ENCODE measurements around the gene DAAM2.
A peak's percentile ranks its signal among the peaks of the same experiment; 100 is the strongest.

DAAM2 gene

GRCh38 chr6:39918831-39919230 lies 126.7 kb downstream of the DAAM2 start:
- Mint-ChIP-seq H3K9me3 (no peaks in the 10 kb centered on the region), H3K4me1 (no peaks in the 10 kb centered on the region), H3K27me3 (ENCODE audit: low read depth) (no peaks in the 10 kb centered on the region), H3K36me3 (ENCODE audit: low read depth) (peaks cover 13% of the 10 kb centered on the region), H3K4me3 (no peak overlapping the region), H3K27ac (no peak overlapping the region)
- no peak for TF ChIP-seq CTCF (IDR thresholded peaks at IDR 0.05; ENCODE audit: unreplicated experiment in 3 of 3)

GRCh38 chr6:39920157-39920556 lies 128.0 kb downstream of the DAAM2 start:
- Mint-ChIP-seq H3K27me3 (ENCODE audit: low read depth) (no peaks in the 10 kb centered on the region), H3K9me3 (no peaks in the 10 kb centered on the region), H3K36me3 (ENCODE audit: low read depth) (peaks cover 11% of the 10 kb centered on the region), H3K27ac (peak overlapping the region in 1 of 3 experiments; percentile 68), H3K4me1 (no peaks in the 10 kb centered on the region), H3K4me3 (no peak overlapping the region)
- TF ChIP-seq CTCF (IDR thresholded peaks at IDR 0.05; ENCODE audit: unreplicated experiment in 3 of 3): no peak

- no peak overlapping the region for H3K27ac Mint-ChIP-seq
- TF ChIP-seq CTCF (IDR thresholded peaks at IDR 0.05; ENCODE audit: unreplicated experiment in 3 of 3): no peak
- peaks cover 17% of the 10 kb centered on the region for H3K36me3 Mint-ChIP-seq (ENCODE audit: low read depth)
- H3K4me1 Mint-ChIP-seq: no peaks in the 10 kb centered on the region
- no peak overlapping the region for H3K4me3 Mint-ChIP-seq
- H3K9me3 Mint-ChIP-seq: no peaks in the 10 kb centered on the region
- no peaks in the 10 kb centered on the region for H3K27me3 Mint-ChIP-seq (ENCODE audit: low read depth)
Observed at GRCh38 chr6:39922821-39923220, 130.6 kb downstream of the DAAM2 start.

GRCh38 chr6:39923394-39923793 lies 131.2 kb downstream of the DAAM2 start:
- H3K9me3 Mint-ChIP-seq: no peaks in the 10 kb centered on the region
- H3K4me1 Mint-ChIP-seq: no peaks in the 10 kb centered on the region
- no peak for TF ChIP-seq CTCF (IDR thresholded peaks at IDR 0.05; ENCODE audit: unreplicated experiment in 3 of 3)
- H3K4me3 Mint-ChIP-seq: no peak overlapping the region
- peaks cover 17% of the 10 kb centered on the region for H3K36me3 Mint-ChIP-seq (ENCODE audit: low read depth)
- no peaks in the 10 kb centered on the region for H3K27me3 Mint-ChIP-seq (ENCODE audit: low read depth)
- H3K27ac Mint-ChIP-seq: no peak overlapping the region

- TF ChIP-seq CTCF (IDR thresholded peaks at IDR 0.05; ENCODE audit: unreplicated experiment in 3 of 3): no peak
- peaks cover 17% of the 10 kb centered on the region for H3K36me3 Mint-ChIP-seq (ENCODE audit: low read depth)
- no peaks in the 10 kb centered on the region for H3K4me1 Mint-ChIP-seq
- H3K27me3 Mint-ChIP-seq (ENCODE audit: low read depth): no peaks in the 10 kb centered on the region
- no peaks in the 10 kb centered on the region for H3K9me3 Mint-ChIP-seq
- no peak overlapping the region for H3K4me3 Mint-ChIP-seq
- H3K27ac Mint-ChIP-seq: no peak overlapping the region
Observed at GRCh38 chr6:39923861-39924260, 131.7 kb downstream of the DAAM2 start.

GRCh38 chr6:39924283-39924682 lies 132.1 kb downstream of the DAAM2 start:
- Mint-ChIP-seq H3K4me3 (no peak overlapping the region), H3K27me3 (ENCODE audit: low read depth) (no peaks in the 10 kb centered on the region), H3K4me1 (no peaks in the 10 kb centered on the region)

More at GRCh38 chr6:39924283-39924682, 132.1 kb downstream of the DAAM2 start:
- TF ChIP-seq CTCF (IDR thresholded peaks at IDR 0.05; ENCODE audit: unreplicated experiment in 3 of 3): no peak
- Mint-ChIP-seq H3K36me3 (ENCODE audit: low read depth) (peaks cover 17% of the 10 kb centered on the region), H3K27ac (no peak overlapping the region), H3K9me3 (no peaks in the 10 kb centered on the region)

Measured in nephron (organoid).